Fibroblast of lung (primary cell): ENCODE measurements around the gene SPON1. TPM values are rescaled to one million over a fixed set of nuclear protein-coding genes. Genes with fewer than 3 reads are reported as not detected.

Experiments used
- DNase-seq, 2 donors: peaks; one replicate each; pipeline versions ENCODE4 v3.0.0 to v3.0.0-alpha.2; 2010; ENCODE audit warnings: low read depth in 2 of 2
- H2AFZ ChIP-seq: 2 replicates; pipeline ENCODE4 v1.5.1; 2012; ENCODE audit warnings: low read length, control low read depth, inconsistent platforms
- H3K27ac ChIP-seq: 2 replicates; pipeline ENCODE4 v1.5.1; 2011; ENCODE audit warnings: low read length, control low read depth; ENCODE audit not compliant: insufficient read depth
- H3K27me3 ChIP-seq: 2 replicates; pipeline ENCODE4 v1.5.1; 2011; ENCODE audit warnings: mild to moderate bottlenecking, low read length; ENCODE audit not compliant: control insufficient read depth, insufficient read depth
- H3K36me3 ChIP-seq: 2 replicates; pipeline ENCODE4 v1.5.1; 2011; ENCODE audit warnings: low read length; ENCODE audit not compliant: control insufficient read depth, insufficient read depth
- H3K4me1 ChIP-seq: 2 replicates; pipeline ENCODE4 v1.5.1; 2011; ENCODE audit warnings: low read length; ENCODE audit not compliant: control insufficient read depth, insufficient read depth; ENCODE audit errors: extremely low read depth
- H3K4me2 ChIP-seq: 2 replicates; pipeline ENCODE4 v1.5.1; 2011; ENCODE audit warnings: low read length, control low read depth; ENCODE audit not compliant: insufficient read depth; ENCODE audit errors: extremely low read depth
- H3K4me3 ChIP-seq, 4 experiments: fragments of 200-600 bp in 1 of 4; sonication (generic) in 1 of 4; replicated peaks in 1 of 4; 2 replicates each; pipeline ENCODE4 v1.5.1; 2011 to 2016; ENCODE audit warnings: low read length in 4 of 4, low read depth in 3 of 4, mild to moderate bottlenecking in 3 of 4, control low read depth in 2 of 4, inconsistent platforms in 1 of 4, mixed read lengths in 1 of 4; ENCODE audit not compliant: insufficient read depth in 1 of 4; ENCODE audit errors: control extremely low read depth in 1 of 4
- H3K79me2 ChIP-seq: 2 replicates; pipeline ENCODE4 v1.5.1; 2012; ENCODE audit warnings: mild to moderate bottlenecking, low read length, inconsistent platforms; ENCODE audit not compliant: control insufficient read depth, insufficient read depth
- H3K9ac ChIP-seq: 2 replicates; pipeline ENCODE4 v1.5.1; 2011; ENCODE audit warnings: mild to moderate bottlenecking, low read length, control low read depth; ENCODE audit not compliant: insufficient read depth
- H3K9me3 ChIP-seq: 2 replicates; pipeline ENCODE4 v1.5.1; 2012; ENCODE audit warnings: low read depth, low read length; ENCODE audit not compliant: control insufficient read depth, insufficient read depth
- H4K20me1 ChIP-seq: 2 replicates; pipeline ENCODE4 v1.5.1; 2011; ENCODE audit warnings: low read length; ENCODE audit not compliant: control insufficient read depth, insufficient read depth; ENCODE audit errors: extremely low read depth
- EZH2 ChIP-seq: IDR thresholded peaks from 2 replicates; pipeline ENCODE4 v1.5.1; 2012; ENCODE audit warnings: low read length, control low read depth, mild to moderate bottlenecking; ENCODE audit errors: missing control alignments
- polyA plus RNA-seq, 2 donors: library from polyadenylated mRNA; depleted of rRNA in 1 of 2; stranded (reverse) in 1 of 2; unstranded in 1 of 2; fragments of >200 nt; gene quantifications; 2 replicates each; pipeline ENCODE4 v1.2.1, GENCODE V29; 2011 to 2012; ENCODE audit warnings: missing spikeins in 1 of 2
- total RNA-seq: library from RNA; depleted of rRNA; stranded (reverse); fragments of >200 nt; gene quantifications from 2 replicates; pipeline ENCODE4 v1.2.1, GENCODE V29; 2014
- TF ChIP-seq, protein P1 (sequence below), 2 donors: IDR thresholded peaks in 1 of 2; conservative IDR thresholded peaks in 1 of 2; 1 replicate in 1 of 2; 2 replicates in 1 of 2; pipeline ENCODE4 v1.5.1; 2011 to 2012; ENCODE audit warnings: low read length in 2 of 2, control low read depth in 1 of 2, inconsistent platforms in 1 of 2, low read depth in 1 of 2, mild to moderate bottlenecking in 1 of 2

SPON1 gene
- total and polyA plus RNA-seq, 2 donors (not counting 1 experiment from before 2014, with no cell fraction given) = 0.45 to 3.5 TPM

DNA sequence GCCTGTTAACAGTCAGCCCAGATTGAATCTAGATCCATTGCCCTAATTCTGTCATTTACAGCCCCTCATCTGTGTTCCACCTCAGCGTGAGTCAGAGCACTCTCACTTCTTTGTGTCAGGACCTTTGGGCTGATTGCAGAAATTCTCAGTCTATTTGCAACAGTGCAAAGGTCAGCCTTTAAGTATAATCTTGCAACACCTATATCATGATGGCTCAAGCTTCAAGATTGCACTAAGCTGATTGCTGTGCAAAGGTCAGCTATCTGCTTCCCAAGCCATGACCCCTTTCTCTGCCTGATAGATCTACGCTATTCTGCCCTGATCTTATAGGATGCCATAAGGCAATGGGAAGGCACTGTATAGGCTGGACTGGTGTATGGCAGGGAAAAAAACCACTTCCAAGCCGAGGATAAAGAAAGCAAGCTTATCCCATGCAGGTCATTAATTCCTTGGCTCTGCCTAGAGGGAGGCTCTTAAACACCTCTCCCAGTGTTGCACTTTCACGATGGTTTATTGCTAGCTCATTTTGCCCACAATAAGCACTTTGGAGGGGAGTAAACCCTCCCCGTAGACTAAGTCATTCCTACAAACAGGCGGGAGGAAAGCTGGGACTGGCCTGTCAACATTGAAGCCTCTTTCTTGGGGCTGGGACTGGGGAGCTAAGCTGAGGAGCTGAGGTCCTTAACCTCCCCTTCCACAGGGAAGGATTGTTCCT lies 295.9 kb downstream of the SPON1 start:
- Histone ChIP-seq H3K27me3 (peaks cover 8% of the 10 kb centered on the region), H4K20me1 (no peaks in the 10 kb centered on the region), H3K9me3 (no peaks in the 10 kb centered on the region), H2AFZ (no peak overlapping the region), H3K36me3 (no peaks in the 10 kb centered on the region), H3K4me1 (peaks cover 7% of the 10 kb centered on the region), H3K27ac (no peak overlapping the region), H3K9ac (no peak overlapping the region), H3K4me2 (no peak overlapping the region), H3K79me2 (no peaks in the 10 kb centered on the region), H3K4me3 (no peak overlapping the region)
- peak; percentile 43 to 87 for DNase-seq
- TF ChIP-seq, protein P1, sequence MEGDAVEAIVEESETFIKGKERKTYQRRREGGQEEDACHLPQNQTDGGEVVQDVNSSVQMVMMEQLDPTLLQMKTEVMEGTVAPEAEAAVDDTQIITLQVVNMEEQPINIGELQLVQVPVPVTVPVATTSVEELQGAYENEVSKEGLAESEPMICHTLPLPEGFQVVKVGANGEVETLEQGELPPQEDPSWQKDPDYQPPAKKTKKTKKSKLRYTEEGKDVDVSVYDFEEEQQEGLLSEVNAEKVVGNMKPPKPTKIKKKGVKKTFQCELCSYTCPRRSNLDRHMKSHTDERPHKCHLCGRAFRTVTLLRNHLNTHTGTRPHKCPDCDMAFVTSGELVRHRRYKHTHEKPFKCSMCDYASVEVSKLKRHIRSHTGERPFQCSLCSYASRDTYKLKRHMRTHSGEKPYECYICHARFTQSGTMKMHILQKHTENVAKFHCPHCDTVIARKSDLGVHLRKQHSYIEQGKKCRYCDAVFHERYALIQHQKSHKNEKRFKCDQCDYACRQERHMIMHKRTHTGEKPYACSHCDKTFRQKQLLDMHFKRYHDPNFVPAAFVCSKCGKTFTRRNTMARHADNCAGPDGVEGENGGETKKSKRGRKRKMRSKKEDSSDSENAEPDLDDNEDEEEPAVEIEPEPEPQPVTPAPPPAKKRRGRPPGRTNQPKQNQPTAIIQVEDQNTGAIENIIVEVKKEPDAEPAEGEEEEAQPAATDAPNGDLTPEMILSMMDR (conservative IDR thresholded peaks at IDR 0.05 in 1 of 2, IDR thresholded peaks at IDR 0.05 in 1 of 2; ENCODE audit: low read depth in 1 of 2, low read length in 2 of 2) = no peak
- TF ChIP-seq EZH2 = no peak

DNA sequence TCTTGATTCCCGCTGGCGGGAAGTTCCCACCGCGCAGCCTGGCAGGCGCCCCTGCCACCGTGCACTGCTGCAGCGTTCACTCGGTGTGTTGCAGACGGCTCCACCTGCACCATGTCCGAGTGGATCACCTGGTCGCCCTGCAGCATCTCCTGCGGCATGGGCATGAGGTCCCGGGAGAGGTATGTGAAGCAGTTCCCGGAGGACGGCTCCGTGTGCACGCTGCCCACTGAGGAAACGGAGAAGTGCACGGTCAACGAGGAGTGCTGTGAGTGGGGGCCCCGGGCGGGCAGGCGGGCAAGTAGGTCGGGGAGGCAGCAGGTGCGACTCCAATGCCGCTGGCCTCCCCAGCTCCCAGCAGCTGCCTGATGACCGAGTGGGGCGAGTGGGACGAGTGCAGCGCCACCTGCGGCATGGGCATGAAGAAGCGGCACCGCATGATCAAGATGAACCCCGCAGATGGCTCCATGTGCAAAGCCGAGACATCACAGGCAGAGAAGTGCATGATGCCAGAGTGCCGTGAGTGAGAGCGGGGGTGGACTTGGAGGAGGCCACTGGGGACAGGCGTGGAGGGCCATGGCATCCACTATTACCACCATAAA lies 296.8 kb downstream of the SPON1 start:
- no peak for DNase-seq
- H3K4me1 ChIP-seq = peaks cover 7% of the 10 kb centered on the region
- TF ChIP-seq EZH2 = no peak
- TF ChIP-seq, protein P1 (conservative IDR thresholded peaks at IDR 0.05 in 1 of 2, IDR thresholded peaks at IDR 0.05 in 1 of 2; ENCODE audit: low read depth in 1 of 2, low read length in 2 of 2) = no peak
- H4K20me1 ChIP-seq = no peaks in the 10 kb centered on the region
- no peak overlapping the region for H3K27ac ChIP-seq
- no peak overlapping the region for H3K4me2 ChIP-seq
- no peaks in the 10 kb centered on the region for H3K79me2 ChIP-seq
- H2AFZ ChIP-seq = no peak overlapping the region
- H3K4me3 ChIP-seq = no peak overlapping the region
- H3K9ac ChIP-seq = no peak overlapping the region
- H3K9me3 ChIP-seq = no peaks in the 10 kb centered on the region
- H3K27me3 ChIP-seq = peaks cover 6% of the 10 kb centered on the region
- H3K36me3 ChIP-seq = no peaks in the 10 kb centered on the region

DNA sequence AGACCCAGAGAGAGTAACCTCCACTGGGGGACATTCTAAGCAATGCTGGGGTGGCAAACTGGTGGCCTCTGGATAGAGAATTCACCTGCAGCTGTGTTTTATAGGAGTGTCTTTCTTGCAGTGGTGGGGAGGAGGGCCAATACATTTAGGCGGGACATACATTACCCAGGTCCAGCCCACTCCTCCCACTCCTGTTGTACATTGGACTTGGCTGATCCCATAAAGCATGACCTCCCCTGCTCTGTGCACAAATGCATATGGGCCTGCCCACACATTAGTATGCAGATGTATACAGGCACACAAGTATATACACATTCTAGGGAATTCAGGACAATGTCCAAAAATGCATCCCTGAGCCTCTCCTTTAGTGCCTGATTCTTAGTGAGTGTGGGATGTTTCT lies 297.4 kb downstream of the SPON1 start:
- H3K4me3 ChIP-seq = no peak overlapping the region
- no peaks in the 10 kb centered on the region for H3K36me3 ChIP-seq
- no peak overlapping the region for H3K27ac ChIP-seq
- H3K4me2 ChIP-seq = no peak overlapping the region
- peaks cover 6% of the 10 kb centered on the region for H3K4me1 ChIP-seq
- no peaks in the 10 kb centered on the region for H4K20me1 ChIP-seq
- no peaks in the 10 kb centered on the region for H3K9me3 ChIP-seq
- DNase-seq = no peak
- TF ChIP-seq, protein P1 (conservative IDR thresholded peaks at IDR 0.05 in 1 of 2, IDR thresholded peaks at IDR 0.05 in 1 of 2; ENCODE audit: low read depth in 1 of 2, low read length in 2 of 2) = no peak
- no peak for TF ChIP-seq EZH2
- no peaks in the 10 kb centered on the region for H3K79me2 ChIP-seq
- no peak overlapping the region for H2AFZ ChIP-seq
- H3K27me3 ChIP-seq = peaks cover 2% of the 10 kb centered on the region
- H3K9ac ChIP-seq = no peak overlapping the region
